ENCODE measurements around the gene EGR1. TPM values are rescaled to one million over a fixed set of nuclear protein-coding genes. Genes with fewer than 3 reads are reported as not detected.

The EGR1 gene
- polyA plus RNA-seq, 2 of the 4 experiments (the other 2 are of a cell fraction), result 0.59 to 49.3 TPM

- POLR2A ChIA-PET, result interaction anchor here (0.6 to 4.1 kb wide), 3 partner anchors 37 to 763 kb away, joined by 3 to 34 read pairs (median 5); partner anchors contain the start of gene EGR1
- no peak for FAIRE-seq
- H3K4me3 ChIP-seq, result no peak overlapping the region
- H3K4me2 ChIP-seq, result no peak overlapping the region
- CTCF ChIA-PET, result interaction anchor here (0.6 to 15.2 kb wide), 8 partner anchors 8 to 54 kb away, joined by 4 to 203 read pairs (median 24); partner anchors contain the start of gene EGR1
- WGBS (ENCODE audit: missing lambda C conversion rate), result 83% methylated on average over 4 of the region's 4 CpGs
- no peak; a peak in 1 of 6 replicates for ATAC-seq
- H3K9me3 ChIP-seq, result no peaks in the 10 kb centered on the region
- no peak for TF ChIP-seq SMC3 (IDR thresholded peaks at IDR 0.05)
- TF ChIP-seq, protein P1, sequence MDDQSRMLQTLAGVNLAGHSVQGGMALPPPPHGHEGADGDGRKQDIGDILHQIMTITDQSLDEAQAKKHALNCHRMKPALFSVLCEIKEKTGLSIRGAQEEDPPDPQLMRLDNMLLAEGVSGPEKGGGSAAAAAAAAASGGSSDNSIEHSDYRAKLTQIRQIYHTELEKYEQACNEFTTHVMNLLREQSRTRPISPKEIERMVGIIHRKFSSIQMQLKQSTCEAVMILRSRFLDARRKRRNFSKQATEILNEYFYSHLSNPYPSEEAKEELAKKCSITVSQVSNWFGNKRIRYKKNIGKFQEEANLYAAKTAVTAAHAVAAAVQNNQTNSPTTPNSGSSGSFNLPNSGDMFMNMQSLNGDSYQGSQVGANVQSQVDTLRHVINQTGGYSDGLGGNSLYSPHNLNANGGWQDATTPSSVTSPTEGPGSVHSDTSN (IDR thresholded peaks at IDR 0.05), result no peak
- TF ChIP-seq KDM1A (IDR thresholded peaks at IDR 0.05; ENCODE audit: low read depth), result no peak
- no peak for TF ChIP-seq ZC3H11A (IDR thresholded peaks at IDR 0.05)
- no peak for TF ChIP-seq TP53 (CRISPR knock-in tag; IDR thresholded peaks at IDR 0.05)
- TF ChIP-seq FOSB (CRISPR knock-in tag; IDR thresholded peaks at IDR 0.05), result no peak
- TF ChIP-seq CBX2 (IDR thresholded peaks at IDR 0.05; ENCODE audit: borderline replicate concordance, low read depth), result no peak
- no peak for TF ChIP-seq TFCP2L1 (CRISPR knock-in tag; IDR thresholded peaks at IDR 0.05)
- TF ChIP-seq, protein P2, sequence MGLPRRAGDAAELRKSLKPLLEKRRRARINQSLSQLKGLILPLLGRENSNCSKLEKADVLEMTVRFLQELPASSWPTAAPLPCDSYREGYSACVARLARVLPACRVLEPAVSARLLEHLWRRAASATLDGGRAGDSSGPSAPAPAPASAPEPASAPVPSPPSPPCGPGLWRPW (IDR thresholded peaks at IDR 0.05), result no peak
- no peak for TF ChIP-seq HDAC2 (IDR thresholded peaks at IDR 0.05)
- no peak for TF ChIP-seq HOXA7 (CRISPR knock-in tag; IDR thresholded peaks at IDR 0.05)
- TF ChIP-seq RNF2 (IDR thresholded peaks at IDR 0.05; ENCODE audit: borderline replicate concordance, low read depth), result no peak
- TF ChIP-seq ESRRA (IDR thresholded peaks at IDR 0.05; ENCODE audit: borderline replicate concordance, low read length), result no peak
- TF ChIP-seq KDM5A (IDR thresholded peaks at IDR 0.05), result no peak
- TF ChIP-seq EP300 (IDR thresholded peaks at IDR 0.05), result no peak
- TF ChIP-seq CEBPB (IDR thresholded peaks at IDR 0.05), result no peak
- no peak for TF ChIP-seq MYC (IDR thresholded peaks at IDR 0.05; ENCODE audit: borderline replicate concordance, low read length)
- TF ChIP-seq FOSL2 (IDR thresholded peaks at IDR 0.05), result no peak
- TF ChIP-seq FOSL2 (CRISPR knock-in tag; IDR thresholded peaks at IDR 0.05), result no peak
- TF ChIP-seq, protein P3, sequence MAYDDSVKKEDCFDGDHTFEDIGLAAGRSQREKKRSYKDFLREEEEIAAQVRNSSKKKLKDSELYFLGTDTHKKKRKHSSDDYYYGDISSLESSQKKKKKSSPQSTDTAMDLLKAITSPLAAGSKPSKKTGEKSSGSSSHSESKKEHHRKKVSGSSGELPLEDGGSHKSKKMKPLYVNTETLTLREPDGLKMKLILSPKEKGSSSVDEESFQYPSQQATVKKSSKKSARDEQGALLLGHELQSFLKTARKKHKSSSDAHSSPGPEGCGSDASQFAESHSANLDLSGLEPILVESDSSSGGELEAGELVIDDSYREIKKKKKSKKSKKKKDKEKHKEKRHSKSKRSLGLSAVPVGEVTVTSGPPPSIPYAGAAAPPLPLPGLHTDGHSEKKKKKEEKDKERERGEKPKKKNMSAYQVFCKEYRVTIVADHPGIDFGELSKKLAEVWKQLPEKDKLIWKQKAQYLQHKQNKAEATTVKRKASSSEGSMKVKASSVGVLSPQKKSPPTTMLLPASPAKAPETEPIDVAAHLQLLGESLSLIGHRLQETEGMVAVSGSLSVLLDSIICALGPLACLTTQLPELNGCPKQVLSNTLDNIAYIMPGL (CRISPR knock-in tag; IDR thresholded peaks at IDR 0.05; ENCODE audit: borderline replicate concordance), result no peak
- TF ChIP-seq EHF (CRISPR knock-in tag; IDR thresholded peaks at IDR 0.05), result no peak
- no peak for DNase-seq (ENCODE audit: low read depth in 1 of 2, low spot score in 1 of 2)
- peaks cover 17% of the 10 kb centered on the region; the same call in 2 of the 3 replicates for H3K4me1 ChIP-seq
- H3K27ac ChIP-seq, result no peak overlapping the region
Observed at GRCh38 chr5:138502121-138502520, 36.8 kb downstream of the EGR1 start.

- no peak overlapping the region for H3K4me3 ChIP-seq
- CTCF ChIA-PET, result interaction anchor here (0.6 to 15.2 kb wide), 13 partner anchors 9 to 324 kb away, joined by 4 to 203 read pairs (median 21); partner anchors contain the start of genes BRD8, EGR1 and KIF20A
- 93% methylated on average over 11 of the region's 11 CpGs for WGBS (ENCODE audit: missing lambda C conversion rate)
- ATAC-seq (no peak), DNase-seq (ENCODE audit: low read depth in 1 of 2, low spot score in 1 of 2) (no peak), FAIRE-seq (no peak)
- H3K4me1 ChIP-seq, result peaks cover 21% of the 10 kb centered on the region; the same call in 2 of the 3 replicates
- POLR2A ChIA-PET, result interaction anchor here (0.6 to 4.1 kb wide), 3 partner anchors 37 to 763 kb away, joined by 3 to 34 read pairs (median 5); partner anchors contain the start of gene EGR1
- no peak for TF ChIP-seq MAZ (IDR thresholded peaks at IDR 0.05; ENCODE audit: borderline replicate concordance, low read depth, low read length)
- no peak for TF ChIP-seq ZFP36 (IDR thresholded peaks at IDR 0.05; ENCODE audit: borderline replicate concordance, partially characterized antibody)
- no peak for TF ChIP-seq E2F6 (IDR thresholded peaks at IDR 0.05; ENCODE audit: borderline replicate concordance, low read depth)
- no peak for TF ChIP-seq HDAC2 (IDR thresholded peaks at IDR 0.05)
- TF ChIP-seq HOXA7 (CRISPR knock-in tag; IDR thresholded peaks at IDR 0.05), result no peak
- TF ChIP-seq HOXB13 (CRISPR knock-in tag; IDR thresholded peaks at IDR 0.05; ENCODE audit: low read depth), result no peak
- TF ChIP-seq NPAS2 (CRISPR knock-in tag; IDR thresholded peaks at IDR 0.05; ENCODE audit: borderline replicate concordance), result no peak
- no peak for TF ChIP-seq ZSCAN20 (CRISPR knock-in tag; IDR thresholded peaks at IDR 0.05)
- no peak for TF ChIP-seq MAX (IDR thresholded peaks at IDR 0.05)
- no peak for TF ChIP-seq CBX2 (IDR thresholded peaks at IDR 0.05; ENCODE audit: borderline replicate concordance, low read depth)
- TF ChIP-seq POLR2A (IDR thresholded peaks at IDR 0.05; ENCODE audit: low read length), result no peak
- no peak for TF ChIP-seq KDM5A (IDR thresholded peaks at IDR 0.05)
- TF ChIP-seq ESRRA (IDR thresholded peaks at IDR 0.05; ENCODE audit: borderline replicate concordance, low read length), result no peak
- no peak for TF ChIP-seq CHD2 (IDR thresholded peaks at IDR 0.05; ENCODE audit: low read length, partially characterized antibody)
- TF ChIP-seq, protein P1 (IDR thresholded peaks at IDR 0.05), result no peak
- no peak for TF ChIP-seq FOXS1 (CRISPR knock-in tag; IDR thresholded peaks at IDR 0.05)
- no peak for TF ChIP-seq JUNB (IDR thresholded peaks at IDR 0.05)
- no peak overlapping the region for H3K4me2 ChIP-seq
- no peaks in the 10 kb centered on the region for H3K9me3 ChIP-seq
- no peak overlapping the region for H3K27ac ChIP-seq
Observed at GRCh38 chr5:138502521-138502920, 37.2 kb downstream of the EGR1 start.
